ENCODE data around the gene MYRF. TPM values are rescaled to one million over a fixed set of nuclear protein-coding genes. Genes with fewer than 3 reads are reported as not detected.

Gene MYRF
- total RNA-seq, 1 experiment from 2014 or later = 5.1 TPM

- ATAC-seq = no peak
- no peaks in the 10 kb centered on the region for H3K27me3 ChIP-seq (ENCODE audit: low read length)
- no peaks in the 10 kb centered on the region for H3K9me2 ChIP-seq (replicated peaks; ENCODE audit: low read length)
- intact Hi-C loops (cut with micrococcal nuclease) = loop anchor here (5.0 kb wide), 1 partner anchor 358 kb away; no protein-coding TSS in a partner anchor
- H3K4me1 ChIP-seq (ENCODE audit: insufficient read depth, low read length) = peaks cover 10% of the 10 kb centered on the region; the same call in 1 of the 2 replicates
- BruUV-seq (replicated peaks) = no TSS peak
- H3K36me3 ChIP-seq (ENCODE audit: low read depth, low read length) = no peaks in the 10 kb centered on the region
- no peaks in the 10 kb centered on the region for H3K9me3 ChIP-seq (ENCODE audit: low read length)
- H4K20me1 ChIP-seq (ENCODE audit: low read length) = no peaks in the 10 kb centered on the region
- CTCF ChIA-PET = no interaction called here
- H3K79me2 ChIP-seq (ENCODE audit: low read length) = no peaks in the 10 kb centered on the region
- no peak for TF ChIP-seq CTCF (conservative IDR thresholded peaks at IDR 0.05; ENCODE audit: low read depth, low read length)
- no peaks in the 10 kb centered on the region for H3F3A ChIP-seq (ENCODE audit: low read length, unreplicated experiment)
- H2AFZ ChIP-seq (ENCODE audit: low read length) = no peak overlapping the region
- no peak overlapping the region for H3K4me2 ChIP-seq (ENCODE audit: low read length)
- POLR2A ChIA-PET (ENCODE audit: unreplicated experiment) = no interaction called here
- no peak overlapping the region for H3K9ac ChIP-seq (ENCODE audit: low read length)
- H3K4me3 ChIP-seq (ENCODE audit: low read length) = no peak overlapping the region
- H3K27ac ChIP-seq (ENCODE audit: low read length) = no peak overlapping the region
- no peak for DNase-seq
These were observed 2.7 kb upstream of the MYRF start for GRCh38 chr11:61749591-61750217.

GRCh38 chr11:61750631-61751273, 1.7 kb upstream of the MYRF start:
- no peaks in the 10 kb centered on the region for H3K9me3 ChIP-seq (ENCODE audit: low read length)
- peaks cover 13% of the 10 kb centered on the region for H3K4me1 ChIP-seq (ENCODE audit: insufficient read depth, low read length)
- ATAC-seq (no peak), DNase-seq (no peak)
- H3K4me2 ChIP-seq (ENCODE audit: low read length) = no peak overlapping the region
- H3K9ac ChIP-seq (ENCODE audit: low read length) = no peak overlapping the region
- intact Hi-C loops (cut with micrococcal nuclease) = no loop called here
- no peaks in the 10 kb centered on the region for H3K36me3 ChIP-seq (ENCODE audit: low read depth, low read length)
- H3K4me3 ChIP-seq (ENCODE audit: low read length) = no peak overlapping the region
- H2AFZ ChIP-seq (ENCODE audit: low read length) = no peak overlapping the region
- no peaks in the 10 kb centered on the region for H3K9me2 ChIP-seq (replicated peaks; ENCODE audit: low read length)
- no peaks in the 10 kb centered on the region for H3F3A ChIP-seq (ENCODE audit: low read length, unreplicated experiment)
- no peaks in the 10 kb centered on the region for H3K79me2 ChIP-seq (ENCODE audit: low read length)
- POLR2A ChIA-PET (ENCODE audit: unreplicated experiment) = no interaction called here
- TF ChIP-seq EZH2phosphoT487 (IDR thresholded peaks at IDR 0.05; ENCODE audit: borderline replicate concordance, low read length) (no peak), CTCF (conservative IDR thresholded peaks at IDR 0.05; ENCODE audit: low read depth, low read length) (no peak), EZH2 (IDR thresholded peaks at IDR 0.05; ENCODE audit: low read length, unreplicated experiment) (no peak)
- H3K27me3 ChIP-seq (ENCODE audit: low read length) = no peaks in the 10 kb centered on the region
- H4K20me1 ChIP-seq (ENCODE audit: low read length) = no peaks in the 10 kb centered on the region
- CTCF ChIA-PET = no interaction called here
- no peak overlapping the region for H3K27ac ChIP-seq (ENCODE audit: low read length)
- BruUV-seq (replicated peaks) = no TSS peak

- Histone ChIP-seq H3F3A (ENCODE audit: low read length, unreplicated experiment) (no peaks in the 10 kb centered on the region), H3K27ac (ENCODE audit: low read length) (no peak overlapping the region), H4K20me1 (ENCODE audit: low read length) (no peaks in the 10 kb centered on the region), H3K9me2 (replicated peaks; ENCODE audit: low read length) (no peaks in the 10 kb centered on the region), H3K4me3 (ENCODE audit: low read length) (no peak overlapping the region), H3K27me3 (ENCODE audit: low read length) (no peaks in the 10 kb centered on the region), H3K4me1 (ENCODE audit: insufficient read depth, low read length) (peaks cover 19% of the 10 kb centered on the region), H3K4me2 (ENCODE audit: low read length) (no peak overlapping the region), H3K9me3 (ENCODE audit: low read length) (no peaks in the 10 kb centered on the region), H3K9ac (ENCODE audit: low read length) (no peak overlapping the region), H3K79me2 (ENCODE audit: low read length) (no peaks in the 10 kb centered on the region), H2AFZ (ENCODE audit: low read length) (no peak overlapping the region), H3K36me3 (ENCODE audit: low read depth, low read length) (no peaks in the 10 kb centered on the region)
- no peak for TF ChIP-seq EZH2phosphoT487 (IDR thresholded peaks at IDR 0.05; ENCODE audit: borderline replicate concordance, low read length)
- TF ChIP-seq CTCF (conservative IDR thresholded peaks at IDR 0.05; ENCODE audit: low read depth, low read length) = no peak
- no peak for TF ChIP-seq EZH2 (IDR thresholded peaks at IDR 0.05; ENCODE audit: low read length, unreplicated experiment)
- ATAC-seq = no peak
- BruUV-seq (replicated peaks) = no TSS peak
- ChIA-PET POLR2A (ENCODE audit: unreplicated experiment) (no interaction called here), CTCF (no interaction called here)
- no peak for DNase-seq
- intact Hi-C loops (cut with micrococcal nuclease) = no loop called here
These were observed 1.1 kb upstream of the MYRF start for GRCh38 chr11:61751384-61751783.

All from PC-3 (cell line).